Fibroblast of villous mesenchyme (primary cell): ENCODE results near the gene TNIK. TPM values are rescaled to one million over a fixed set of nuclear protein-coding genes. Genes with fewer than 3 reads are reported as not detected.
A peak's percentile ranks its signal among the peaks of the same experiment; 100 is the strongest.

Source experiments
- DNase-seq: peaks from one replicate; pipeline ENCODE4 v3.0.0-alpha.2; 2010; ENCODE audit warnings: low read depth
- H3K4me3 ChIP-seq: 2 replicates; pipeline ENCODE4 v1.5.1; 2011; ENCODE audit warnings: low read depth, mild to moderate bottlenecking, low read length
- total RNA-seq: library from RNA; depleted of rRNA; stranded (reverse); fragments of >200 nt; gene quantifications from 2 replicates; pipeline ENCODE4 v1.2.3, GENCODE V29; 2012
- TF ChIP-seq, protein P1 (sequence below): IDR thresholded peaks from 2 replicates; pipeline ENCODE4 v1.5.1; 2012; ENCODE audit warnings: low read depth, mild to moderate bottlenecking, low read length; ENCODE audit not compliant: insufficient read depth

Gene TNIK
- total RNA-seq, 1 donor, result 5.2 TPM

DNA sequence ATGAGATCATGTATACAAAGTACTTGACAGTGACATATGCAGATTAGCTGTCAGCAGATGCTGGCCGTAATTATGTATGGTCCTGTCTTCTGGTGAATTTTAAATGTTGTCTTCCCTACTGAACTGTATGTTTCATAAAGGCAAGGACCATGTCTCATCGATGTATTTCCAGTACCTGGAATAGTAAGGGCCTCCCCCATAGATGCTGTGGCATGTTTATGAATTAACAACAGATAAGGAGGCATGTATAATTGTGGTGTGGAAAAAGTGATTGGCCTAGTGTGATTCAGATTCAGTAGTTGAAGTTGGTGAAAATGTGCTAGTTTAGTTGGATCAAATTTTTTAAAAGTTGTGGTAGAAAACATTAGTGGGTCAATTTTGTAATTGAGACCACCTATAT, 231.0 kb downstream of the TNIK start:
- TF ChIP-seq, protein P1, sequence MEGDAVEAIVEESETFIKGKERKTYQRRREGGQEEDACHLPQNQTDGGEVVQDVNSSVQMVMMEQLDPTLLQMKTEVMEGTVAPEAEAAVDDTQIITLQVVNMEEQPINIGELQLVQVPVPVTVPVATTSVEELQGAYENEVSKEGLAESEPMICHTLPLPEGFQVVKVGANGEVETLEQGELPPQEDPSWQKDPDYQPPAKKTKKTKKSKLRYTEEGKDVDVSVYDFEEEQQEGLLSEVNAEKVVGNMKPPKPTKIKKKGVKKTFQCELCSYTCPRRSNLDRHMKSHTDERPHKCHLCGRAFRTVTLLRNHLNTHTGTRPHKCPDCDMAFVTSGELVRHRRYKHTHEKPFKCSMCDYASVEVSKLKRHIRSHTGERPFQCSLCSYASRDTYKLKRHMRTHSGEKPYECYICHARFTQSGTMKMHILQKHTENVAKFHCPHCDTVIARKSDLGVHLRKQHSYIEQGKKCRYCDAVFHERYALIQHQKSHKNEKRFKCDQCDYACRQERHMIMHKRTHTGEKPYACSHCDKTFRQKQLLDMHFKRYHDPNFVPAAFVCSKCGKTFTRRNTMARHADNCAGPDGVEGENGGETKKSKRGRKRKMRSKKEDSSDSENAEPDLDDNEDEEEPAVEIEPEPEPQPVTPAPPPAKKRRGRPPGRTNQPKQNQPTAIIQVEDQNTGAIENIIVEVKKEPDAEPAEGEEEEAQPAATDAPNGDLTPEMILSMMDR, result no peak

DNA sequence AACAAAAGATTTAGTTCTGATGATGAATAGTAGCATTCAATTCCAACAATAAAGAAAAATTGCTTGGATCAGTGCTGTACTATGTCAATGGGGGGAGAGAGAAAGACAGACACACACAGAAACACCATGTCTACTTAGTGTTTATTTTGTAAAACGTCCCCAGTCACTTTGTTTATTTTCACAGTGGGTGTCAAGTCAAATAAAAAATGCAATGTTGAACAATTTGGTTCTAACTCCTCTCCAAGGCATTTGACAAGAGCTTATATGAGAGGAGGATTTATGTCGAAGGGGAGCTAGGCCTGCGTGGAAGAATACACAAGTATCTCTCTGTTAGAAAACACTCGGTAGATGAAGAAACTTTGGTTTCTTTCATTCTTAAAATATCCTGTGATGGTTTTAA, 232.0 kb downstream of the TNIK start:
- no peak overlapping the region for H3K4me3 ChIP-seq
- DNase-seq, result peak; percentile 41
- TF ChIP-seq, protein P1, result no peak

More for the DNA sequence above, 231.0 kb downstream of the TNIK start:
- no peak overlapping the region for H3K4me3 ChIP-seq
- DNase-seq, result no peak

DNA sequence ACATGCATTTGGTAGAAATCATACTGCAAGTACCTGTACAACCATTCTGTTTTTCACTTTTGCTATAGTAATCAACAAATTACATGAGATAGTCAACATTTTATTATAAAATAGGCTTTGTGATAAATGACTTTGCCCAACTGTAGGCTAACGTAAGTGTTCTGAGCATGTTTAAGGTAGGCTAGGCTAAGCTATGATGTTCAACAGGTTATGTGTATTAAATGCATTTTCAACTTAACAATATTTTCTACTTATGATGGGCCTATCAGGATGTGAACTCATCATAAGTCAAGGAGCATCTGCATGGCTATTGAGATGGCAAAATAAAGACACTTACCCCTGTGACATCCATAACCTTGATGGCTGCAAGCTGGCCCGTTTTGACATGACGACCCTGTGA, 232.4 kb downstream of the TNIK start:
- TF ChIP-seq, protein P1, result no peak
- H3K4me3 ChIP-seq, result no peak overlapping the region
- DNase-seq, result no peak

DNA sequence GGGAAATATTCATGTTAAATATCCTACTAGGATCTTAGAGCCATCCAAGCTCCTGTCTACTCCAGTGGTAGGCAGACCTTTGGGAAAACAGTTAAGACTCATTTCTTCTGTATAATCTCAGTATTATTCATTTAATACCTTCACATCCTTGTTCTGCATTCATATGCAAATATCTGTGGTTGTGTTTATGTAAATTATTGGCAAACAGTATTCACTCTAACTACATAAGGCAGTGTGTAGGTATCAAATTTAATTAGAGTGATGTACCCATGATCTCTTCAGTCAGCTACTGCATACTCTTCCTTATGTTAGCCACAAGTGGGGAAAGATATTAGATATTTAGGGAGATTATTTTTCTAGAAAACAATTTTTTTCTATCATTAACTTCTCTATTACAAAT, 232.8 kb downstream of the TNIK start:
- DNase-seq, result no peak
- H3K4me3 ChIP-seq, result no peak overlapping the region
- TF ChIP-seq, protein P1, result no peak

DNA sequence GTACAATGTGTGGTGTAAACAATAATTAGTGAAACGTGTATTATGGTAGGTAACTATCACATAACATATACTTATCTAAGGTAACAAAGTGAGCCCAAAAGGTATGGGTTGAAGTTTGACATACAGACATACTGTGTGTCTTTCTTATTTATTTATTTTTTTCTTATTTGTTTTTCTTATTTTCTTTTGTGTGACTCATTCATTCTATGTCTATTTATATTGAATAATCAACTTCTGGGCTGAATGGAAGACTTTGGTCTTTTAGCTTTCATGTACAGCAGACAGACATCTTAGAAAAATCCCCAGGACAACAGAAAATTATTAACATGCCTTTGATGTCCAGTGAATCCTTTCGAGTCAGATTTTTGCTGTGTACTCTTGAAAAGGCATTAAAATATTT, 233.4 kb downstream of the TNIK start:
- H3K4me3 ChIP-seq, result no peak overlapping the region
- DNase-seq, result no peak
- TF ChIP-seq, protein P1, result no peak

DNA sequence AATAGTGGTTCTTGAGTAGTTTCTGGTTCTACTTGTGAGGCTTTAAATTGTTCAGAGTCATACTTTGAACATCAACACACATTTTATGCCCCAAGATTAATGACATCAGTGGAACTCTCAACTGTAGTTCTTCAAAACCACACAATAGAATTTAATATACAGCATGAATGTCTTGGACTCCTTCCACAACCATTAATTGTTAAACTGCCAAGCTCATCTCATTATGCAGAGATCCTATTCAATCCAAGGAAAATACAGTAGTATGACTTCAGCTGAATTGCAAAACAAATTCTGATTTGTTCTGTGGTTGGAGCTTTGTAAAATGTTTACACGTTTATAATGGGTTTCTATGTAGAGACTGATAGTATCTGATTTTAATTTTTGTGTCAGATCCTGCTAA, 234.5 kb downstream of the TNIK start:
- peak; percentile 52 for DNase-seq
- H3K4me3 ChIP-seq, result no peak overlapping the region
- TF ChIP-seq, protein P1, result no peak

DNA sequence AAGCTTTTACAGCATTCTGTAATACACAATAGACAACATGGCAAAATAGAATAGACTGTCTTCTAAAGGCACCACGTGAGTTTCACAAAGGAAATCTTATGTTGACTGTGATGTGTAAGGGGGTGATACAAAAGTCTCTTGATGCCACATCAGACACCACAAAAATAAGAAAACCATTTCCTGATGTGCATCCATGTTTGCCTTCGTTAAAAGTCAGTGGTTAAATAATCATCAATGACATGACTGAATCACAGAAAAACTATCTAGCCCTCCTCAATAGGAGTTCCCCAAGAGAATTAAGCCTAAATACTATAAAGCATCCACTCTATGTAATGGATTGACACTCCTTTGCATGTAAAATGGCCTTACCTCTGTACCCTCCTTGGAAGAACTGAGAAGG, 235.0 kb downstream of the TNIK start:
- H3K4me3 ChIP-seq, result no peak overlapping the region
- DNase-seq, result no peak
- TF ChIP-seq, protein P1, result no peak
